ENCODE measurements around the gene CDCA7L. TPM values are rescaled to one million over a fixed set of nuclear protein-coding genes. Genes with fewer than 3 reads are reported as not detected.

Gene CDCA7L
- total RNA-seq, 1 donor from 2014 or later = 15.2 TPM

GRCh38 chr7:21948364-21948763 lies 2.7 kb upstream of the CDCA7L start:
- Histone ChIP-seq H2AFZ (ENCODE audit: low read depth, low read length) (no peak overlapping the region), H3K9me3 (ENCODE audit: insufficient read depth, low read depth, low read length) (no peaks in the 10 kb centered on the region), H3K36me3 (ENCODE audit: insufficient read depth, low read length) (no peaks in the 10 kb centered on the region), H3K4me2 (ENCODE audit: low read length) (no peak overlapping the region), H3K27ac (ENCODE audit: low read depth, low read length) (no peak overlapping the region), H3K27me3 (ENCODE audit: insufficient read depth, low read length) (peaks cover 2% of the 10 kb centered on the region), H4K20me1 (ENCODE audit: insufficient read depth, low read length) (peaks cover 2% of the 10 kb centered on the region), H3K4me1 (ENCODE audit: insufficient read depth, low read length) (peaks cover 14% of the 10 kb centered on the region), H3K9ac (ENCODE audit: low read length) (no peak overlapping the region), H3K79me2 (ENCODE audit: insufficient read depth, low read length) (no peaks in the 10 kb centered on the region), H3K4me3 (ENCODE audit: insufficient read depth, low read depth, low read length) (no peak overlapping the region)
- H3K9me3 Mint-ChIP-seq (ENCODE audit: unreplicated experiment) = no peaks in the 10 kb centered on the region
- no peak for DNase-seq (ENCODE audit: low read depth)
- no peak overlapping the region for H3K4me3 Mint-ChIP-seq (ENCODE audit: unreplicated experiment)
- H3K27ac Mint-ChIP-seq (ENCODE audit: unreplicated experiment) = no peak overlapping the region
- no peak for TF ChIP-seq CTCF (IDR thresholded peaks at IDR 0.05; ENCODE audit: insufficient read depth, low read depth, low read length)
- no peak for TF ChIP-seq EZH2 (IDR thresholded peaks at IDR 0.05; ENCODE audit: insufficient read depth, low read length)
- peaks cover 13% of the 10 kb centered on the region for H3K4me1 Mint-ChIP-seq (ENCODE audit: low read depth, unreplicated experiment)
- no peak for FAIRE-seq
- no peaks in the 10 kb centered on the region for H3K36me3 Mint-ChIP-seq (ENCODE audit: low read depth, unreplicated experiment)
- peaks cover 7% of the 10 kb centered on the region for H3K27me3 Mint-ChIP-seq (ENCODE audit: low read depth, unreplicated experiment)

- peaks cover 2% of the 10 kb centered on the region for H3K27me3 ChIP-seq (ENCODE audit: insufficient read depth, low read length)
- peaks cover 13% of the 10 kb centered on the region for H3K4me1 Mint-ChIP-seq (ENCODE audit: low read depth, unreplicated experiment)
- H3K36me3 Mint-ChIP-seq (ENCODE audit: low read depth, unreplicated experiment) = no peaks in the 10 kb centered on the region
- peaks cover 17% of the 10 kb centered on the region for H3K4me1 ChIP-seq (ENCODE audit: insufficient read depth, low read length)
- H3K9me3 ChIP-seq (ENCODE audit: insufficient read depth, low read depth, low read length) = no peaks in the 10 kb centered on the region
- no peaks in the 10 kb centered on the region for H3K9me3 Mint-ChIP-seq (ENCODE audit: unreplicated experiment)
- no peak overlapping the region for H3K4me3 Mint-ChIP-seq (ENCODE audit: unreplicated experiment)
- TF ChIP-seq EZH2 (IDR thresholded peaks at IDR 0.05; ENCODE audit: insufficient read depth, low read length) (no peak), CTCF (IDR thresholded peaks at IDR 0.05; ENCODE audit: insufficient read depth, low read depth, low read length) (no peak)
- no peaks in the 10 kb centered on the region for H3K36me3 ChIP-seq (ENCODE audit: insufficient read depth, low read length)
- H3K4me3 ChIP-seq (ENCODE audit: insufficient read depth, low read depth, low read length) = no peak overlapping the region
- H4K20me1 ChIP-seq (ENCODE audit: insufficient read depth, low read length) = peaks cover 5% of the 10 kb centered on the region
- no peak overlapping the region for H3K27ac Mint-ChIP-seq (ENCODE audit: unreplicated experiment)
- no peaks in the 10 kb centered on the region for H3K79me2 ChIP-seq (ENCODE audit: insufficient read depth, low read length)
- no peak overlapping the region for H3K27ac ChIP-seq (ENCODE audit: low read depth, low read length)
- peaks cover 7% of the 10 kb centered on the region for H3K27me3 Mint-ChIP-seq (ENCODE audit: low read depth, unreplicated experiment)
- no peak overlapping the region for H3K9ac ChIP-seq (ENCODE audit: low read length)
- H2AFZ ChIP-seq (ENCODE audit: low read depth, low read length) = no peak overlapping the region
- DNase-seq (ENCODE audit: low read depth) (no peak), FAIRE-seq (no peak)
- no peak overlapping the region for H3K4me2 ChIP-seq (ENCODE audit: low read length)
Observed at GRCh38 chr7:21947946-21948345, 2.2 kb upstream of the CDCA7L start.

- Histone ChIP-seq H3K9me3 (ENCODE audit: insufficient read depth, low read depth, low read length) (no peaks in the 10 kb centered on the region), H3K9ac (ENCODE audit: low read length) (no peak overlapping the region), H2AFZ (ENCODE audit: low read depth, low read length) (no peak overlapping the region), H3K79me2 (ENCODE audit: insufficient read depth, low read length) (peaks cover under 1% of the 10 kb centered on the region), H3K4me2 (ENCODE audit: low read length) (no peak overlapping the region), H3K27ac (ENCODE audit: low read depth, low read length) (no peak overlapping the region), H4K20me1 (ENCODE audit: insufficient read depth, low read length) (peaks cover 5% of the 10 kb centered on the region), H3K27me3 (ENCODE audit: insufficient read depth, low read length) (peaks cover 2% of the 10 kb centered on the region), H3K4me1 (ENCODE audit: insufficient read depth, low read length) (peaks cover 19% of the 10 kb centered on the region), H3K4me3 (ENCODE audit: insufficient read depth, low read depth, low read length) (no peak overlapping the region), H3K36me3 (ENCODE audit: insufficient read depth, low read length) (no peaks in the 10 kb centered on the region)
- Mint-ChIP-seq H3K27me3 (ENCODE audit: low read depth, unreplicated experiment) (peaks cover 7% of the 10 kb centered on the region), H3K4me3 (ENCODE audit: unreplicated experiment) (no peak overlapping the region), H3K36me3 (ENCODE audit: low read depth, unreplicated experiment) (no peaks in the 10 kb centered on the region), H3K4me1 (ENCODE audit: low read depth, unreplicated experiment) (peaks cover 13% of the 10 kb centered on the region), H3K27ac (ENCODE audit: unreplicated experiment) (no peak overlapping the region), H3K9me3 (ENCODE audit: unreplicated experiment) (no peaks in the 10 kb centered on the region)
- DNase-seq (ENCODE audit: low read depth) (no peak), FAIRE-seq (no peak)
- no peak for TF ChIP-seq EZH2 (IDR thresholded peaks at IDR 0.05; ENCODE audit: insufficient read depth, low read length)
- no peak for TF ChIP-seq CTCF (IDR thresholded peaks at IDR 0.05; ENCODE audit: insufficient read depth, low read depth, low read length)
Observed at GRCh38 chr7:21947056-21947455, 1.4 kb upstream of the CDCA7L start.

Data from astrocyte (in vitro differentiated cells and primary cell).